Colonic mucosa (tissue), 4 donors: Measurements from ENCODE around the gene PTPRT. TPM values are rescaled to one million over a fixed set of nuclear protein-coding genes. Genes with fewer than 3 reads are reported as not detected.

Source experiments
- DNase-seq: peaks from one replicate; pipeline ENCODE4 v3.0.0-alpha.2; 2020
- H3K27ac ChIP-seq: fragments of 200-600 bp; one replicate; pipeline ENCODE4 v1.8.0; 2021
- H3K27me3 ChIP-seq: fragments of 200-600 bp; one replicate; pipeline ENCODE4 v1.8.0; 2021
- H3K36me3 ChIP-seq: fragments of 200-600 bp; one replicate; pipeline ENCODE4 v1.8.0; 2021
- H3K4me1 ChIP-seq: fragments of 200-600 bp; one replicate; pipeline ENCODE4 v1.8.0; 2021; ENCODE audit warnings: mild to moderate bottlenecking
- H3K4me3 ChIP-seq: fragments of 200-600 bp; one replicate; pipeline ENCODE4 v1.8.0; 2021
- H3K9ac ChIP-seq, 2 donors: one replicate each; pipeline ENCODE4 v1.7.0; 2013; ENCODE audit warnings: control low read depth in 2 of 2, low read depth in 2 of 2, low read length in 2 of 2
- H3K9me3 ChIP-seq: fragments of 200-600 bp; one replicate; pipeline ENCODE4 v1.8.0; 2021
- CTCF ChIP-seq: fragments of 200-600 bp; IDR thresholded peaks from one replicate; pipeline ENCODE4 v1.8.0; 2022; ENCODE audit warnings: antibody characterized with exemption, mild to moderate bottlenecking
- intact Hi-C: fragments of 100-400 bp; cut with DNase I; formaldehyde crosslinking; loops from one replicate; pipeline ENCODE4 v1.14.1; 2022
- total RNA-seq, 2 donors: library from RNA; stranded (reverse); fragmentation: NEBNext Ultra II Directional in 1 of 2; extraction: Animal tissue kit (Norgen Biotek cat#: 25700) in 1 of 2; gene quantifications; one replicate each; pipeline ENCODE4 v1.2.1, GENCODE V29; 2021
- donor health status: healthy.
- donor health status: DM: no; HTN: no; CAD: no.
- donor health status: DM: no; HTN: no; CAD: no.

PTPRT gene
- total RNA-seq, 2 donors from 2014 or later = 0.11 to 0.12 TPM

GRCh38 chr20:43151256-43151655 lies 38.5 kb downstream of the PTPRT start:
- H3K9me3 ChIP-seq = no peaks in the 10 kb centered on the region
- no peak overlapping the region for H3K9ac ChIP-seq
- no peaks in the 10 kb centered on the region for H3K4me1 ChIP-seq
- no peak for TF ChIP-seq CTCF
- no peak overlapping the region for H3K27ac ChIP-seq
- no peak for DNase-seq
- H3K36me3 ChIP-seq = no peaks in the 10 kb centered on the region
- intact Hi-C loops = no loop called here
- H3K4me3 ChIP-seq = no peak overlapping the region
- no peaks in the 10 kb centered on the region for H3K27me3 ChIP-seq

- no peak for DNase-seq
- H3K4me3 ChIP-seq = no peak overlapping the region
- H3K27ac ChIP-seq = no peak overlapping the region
- no peak overlapping the region for H3K9ac ChIP-seq
- H3K27me3 ChIP-seq = no peaks in the 10 kb centered on the region
- intact Hi-C loops = no loop called here
- no peak for TF ChIP-seq CTCF
- no peaks in the 10 kb centered on the region for H3K4me1 ChIP-seq
- no peaks in the 10 kb centered on the region for H3K36me3 ChIP-seq
- H3K9me3 ChIP-seq = no peaks in the 10 kb centered on the region
These were observed 49.0 kb downstream of the PTPRT start for GRCh38 chr20:43140726-43141125.

GRCh38 chr20:43138061-43138770 lies 51.5 kb downstream of the PTPRT start:
- DNase-seq = no peak
- Histone ChIP-seq H3K27ac (no peak overlapping the region), H3K9me3 (no peaks in the 10 kb centered on the region), H3K4me3 (no peak overlapping the region), H3K4me1 (no peaks in the 10 kb centered on the region), H3K9ac (no peak overlapping the region), H3K27me3 (no peaks in the 10 kb centered on the region), H3K36me3 (no peaks in the 10 kb centered on the region)
- intact Hi-C loops = no loop called here
- no peak for TF ChIP-seq CTCF

GRCh38 chr20:43137160-43137559 lies 52.5 kb downstream of the PTPRT start:
- no peak overlapping the region for H3K4me3 ChIP-seq
- TF ChIP-seq CTCF = no peak
- intact Hi-C loops = no loop called here
- no peaks in the 10 kb centered on the region for H3K27me3 ChIP-seq
- H3K9me3 ChIP-seq = no peaks in the 10 kb centered on the region
- no peaks in the 10 kb centered on the region for H3K4me1 ChIP-seq
- H3K27ac ChIP-seq = no peak overlapping the region
- DNase-seq = no peak
- H3K9ac ChIP-seq = no peak overlapping the region
- no peaks in the 10 kb centered on the region for H3K36me3 ChIP-seq

GRCh38 chr20:43124241-43124640 lies 65.5 kb downstream of the PTPRT start:
- no peak for DNase-seq
- H3K4me1 ChIP-seq = no peaks in the 10 kb centered on the region
- intact Hi-C loops = no loop called here
- H3K9ac ChIP-seq = no peak overlapping the region
- H3K36me3 ChIP-seq = no peaks in the 10 kb centered on the region
- no peak for TF ChIP-seq CTCF
- no peak overlapping the region for H3K27ac ChIP-seq
- no peaks in the 10 kb centered on the region for H3K27me3 ChIP-seq
- H3K9me3 ChIP-seq = no peaks in the 10 kb centered on the region
- H3K4me3 ChIP-seq = no peak overlapping the region
